NT2/D1 (cell line): Measurements from ENCODE around the gene C1S.

Experiments used
- SUZ12 ChIP-seq: IDR thresholded peaks from 2 replicates; pipeline ENCODE4 v1.6.1; 2011; ENCODE audit not compliant: insufficient read length, insufficient read depth; ENCODE audit errors: extremely low read depth
- YY1 ChIP-seq: IDR thresholded peaks from 2 replicates; pipeline ENCODE4 v1.6.1; 2011; ENCODE audit not compliant: insufficient read length, insufficient read depth
- ZNF274 ChIP-seq: IDR thresholded peaks from 2 replicates; pipeline ENCODE4 v1.6.1; 2011; ENCODE audit warnings: mild to moderate bottlenecking, low read depth, low read length

GRCh38 chr12:7093486-7093885 lies 33.0 kb downstream of the C1S start:
- TF ChIP-seq SUZ12 (no peak), YY1 (no peak), ZNF274 (no peak)
